IMR-90 (cell line): ENCODE results near the gene ARHGEF4. TPM values are rescaled to one million over a fixed set of nuclear protein-coding genes. Genes with fewer than 3 reads are reported as not detected.

Experiments
- ATAC-seq: fragments of 200-7000 bp; cut with Tn5 transposase; 2 replicates; pipeline ENCODE4 v1.9.1; 2020; ENCODE audit warnings: low read depth, mild to moderate bottlenecking, moderate library complexity
- BruUV-seq: library from RNA; stranded (reverse); fragments of 400-500 nt; replicated peaks from 2 replicates; lab custom pipeline; 2021; lab: Mats Ljungman, UMichigan
- CTCF ChIA-PET: fragments of 300-600 bp; formaldehyde crosslinking; extraction: SDS; loops from one replicate; lab custom pipeline; 2021; ENCODE audit warnings: antibody characterized with exemption; lab: Yijun Ruan, JAX
- POLR2A ChIA-PET: fragments of 300-600 bp; sonication (Branson Sonifier 250); formaldehyde crosslinking; loops from one replicate; lab custom pipeline; 2022; ENCODE audit warnings: antibody characterized with exemption; ENCODE audit not compliant: unreplicated experiment; lab: Charles Lee
- DNase-seq: peaks from one replicate; pipeline ENCODE4 v3.0.0; 2013
- H2AFZ ChIP-seq: replicated peaks from 2 replicates; pipeline ENCODE3; 2013; ENCODE audit warnings: low read length, mild to moderate bottlenecking; ENCODE audit not compliant: poor library complexity
- H2AK5ac ChIP-seq: 2 replicates; pipeline ENCODE4 v1.6.1; 2013; ENCODE audit warnings: low read depth, low read length, inconsistent platforms
- H2AK9ac ChIP-seq: replicated peaks from 2 replicates; pipeline ENCODE3; 2013; ENCODE audit warnings: mild to moderate bottlenecking, low read depth, low read length, moderate library complexity; ENCODE audit not compliant: poor library complexity
- H2BK120ac ChIP-seq: 2 replicates; pipeline ENCODE4 v1.6.1; 2013; ENCODE audit warnings: low read depth, low read length, inconsistent platforms
- H2BK15ac ChIP-seq: 3 replicates; pipeline ENCODE4 v1.6.1; 2013; ENCODE audit warnings: low read depth, low read length, inconsistent platforms
- H2BK20ac ChIP-seq: 2 replicates; pipeline ENCODE4 v1.6.1; 2013; ENCODE audit warnings: low read depth, mild to moderate bottlenecking, inconsistent platforms, low read length, moderate library complexity
- H2BK5ac ChIP-seq: 2 replicates; pipeline ENCODE4 v1.6.1; 2013; ENCODE audit warnings: mild to moderate bottlenecking, low read depth, low read length, inconsistent platforms; ENCODE audit not compliant: poor library complexity, severe bottlenecking
- H3K14ac ChIP-seq: replicated peaks from 2 replicates; pipeline ENCODE4 v1.6.1; 2013; ENCODE audit warnings: low read depth, low read length, inconsistent platforms
- H3K18ac ChIP-seq: 2 replicates; pipeline ENCODE4 v1.6.1; 2013; ENCODE audit warnings: low read depth, low read length, control low read depth
- H3K23ac ChIP-seq: 2 replicates; pipeline ENCODE4 v1.6.1; 2013; ENCODE audit warnings: low read depth, low read length, inconsistent platforms
- H3K27ac ChIP-seq: 2 replicates; pipeline ENCODE4 v1.5.1; 2013; ENCODE audit warnings: mild to moderate bottlenecking, control low read depth, low read length; ENCODE audit not compliant: insufficient read depth
- H3K27me3 ChIP-seq: 2 replicates; pipeline ENCODE4 v1.6.1; 2013; ENCODE audit warnings: low read length; ENCODE audit not compliant: control insufficient read depth, insufficient read depth
- H3K36me3 ChIP-seq: 2 replicates; pipeline ENCODE4 v1.6.1; 2013; ENCODE audit warnings: low read length, mixed read lengths; ENCODE audit not compliant: control insufficient read depth, insufficient read depth
- H3K4ac ChIP-seq: 2 replicates; pipeline ENCODE4 v1.6.1; 2013; ENCODE audit warnings: low read depth, low read length, inconsistent platforms
- H3K4me1 ChIP-seq: 2 replicates; pipeline ENCODE4 v1.6.1; 2013; ENCODE audit warnings: low read length, mixed read lengths; ENCODE audit not compliant: control insufficient read depth, insufficient read depth
- H3K4me2 ChIP-seq: 2 replicates; pipeline ENCODE4 v1.6.1; 2013; ENCODE audit warnings: low read depth, mild to moderate bottlenecking, control low read depth, low read length, moderate library complexity
- H3K4me3 ChIP-seq: 2 replicates; pipeline ENCODE4 v1.5.1; 2013; ENCODE audit warnings: low read depth, mild to moderate bottlenecking, control low read depth, low read length, moderate library complexity; ENCODE audit not compliant: insufficient read depth
- H3K56ac ChIP-seq: 2 replicates; pipeline ENCODE4 v1.6.1; 2013; ENCODE audit warnings: low read length, inconsistent platforms; ENCODE audit not compliant: insufficient read depth; ENCODE audit errors: extremely low read depth
- H3K79me1 ChIP-seq, 2 experiments: 2 replicates each; pipeline ENCODE4 v1.6.1; 2013; ENCODE audit warnings: low read length in 2 of 2, inconsistent platforms in 1 of 2, low read depth in 1 of 2
- H3K9ac ChIP-seq: 2 replicates; pipeline ENCODE4 v1.6.1; 2013; ENCODE audit warnings: low read depth, low read length, control low read depth
- H3K9me1 ChIP-seq: 2 replicates; pipeline ENCODE4 v1.6.1; 2013; ENCODE audit warnings: low read length, inconsistent platforms; ENCODE audit not compliant: insufficient read depth
- H3K9me3 ChIP-seq: 2 replicates; pipeline ENCODE4 v1.6.1; 2013; ENCODE audit warnings: low read length; ENCODE audit not compliant: control insufficient read depth, insufficient read depth
- H4K20me1 ChIP-seq: 2 replicates; pipeline ENCODE4 v1.6.1; 2013; ENCODE audit warnings: low read length, inconsistent platforms; ENCODE audit not compliant: insufficient read depth
- H4K5ac ChIP-seq: 2 replicates; pipeline ENCODE4 v1.6.1; 2013; ENCODE audit warnings: mild to moderate bottlenecking, low read depth, low read length, control low read depth
- H4K8ac ChIP-seq, 2 experiments: 2 replicates each; pipeline ENCODE4 v1.6.1; 2013; ENCODE audit warnings: low read depth in 2 of 2, low read length in 2 of 2, control low read depth in 1 of 2, inconsistent platforms in 1 of 2
- H4K91ac ChIP-seq: 2 replicates; pipeline ENCODE4 v1.6.1; 2013; ENCODE audit warnings: low read depth, low read length, inconsistent platforms; ENCODE audit not compliant: insufficient read depth
- BHLHE40 ChIP-seq: fragments of 150-350 bp; IDR thresholded peaks from 2 replicates; pipeline ENCODE4 v1.6.1; 2016; ENCODE audit warnings: mild to moderate bottlenecking, low read depth, low read length
- CEBPB ChIP-seq: IDR thresholded peaks from 2 replicates; pipeline ENCODE4 v1.6.1; 2012; ENCODE audit warnings: low read depth, low read length, improper control_type of control experiment
- CHD1 ChIP-seq: IDR thresholded peaks from 2 replicates; pipeline ENCODE4 v1.6.1; 2012; ENCODE audit warnings: low read depth, low read length, improper control_type of control experiment
- CTCF ChIP-seq: conservative IDR thresholded peaks from 2 replicates; pipeline ENCODE4 v1.5.1; 2012; ENCODE audit warnings: mild to moderate bottlenecking, low read depth, low read length, improper control_type of control experiment
- ELK1 ChIP-seq: fragments of 150-350 bp; IDR thresholded peaks from 2 replicates; pipeline ENCODE4 v1.6.1; 2016; ENCODE audit warnings: low read depth, mild to moderate bottlenecking, low read length, moderate library complexity, borderline replicate concordance
- FOS ChIP-seq: fragments of 150-350 bp; IDR thresholded peaks from 2 replicates; pipeline ENCODE4 v1.6.1; 2016; ENCODE audit warnings: low read depth, low read length
- MAFK ChIP-seq: IDR thresholded peaks from 2 replicates; pipeline ENCODE4 v1.6.1; 2012; ENCODE audit warnings: low read depth, low read length, improper control_type of control experiment
- MAZ ChIP-seq: IDR thresholded peaks from 2 replicates; pipeline ENCODE4 v1.6.1; 2012; ENCODE audit warnings: low read depth, mild to moderate bottlenecking, low read length, improper control_type of control experiment, moderate library complexity, borderline replicate concordance
- MXI1 ChIP-seq: IDR thresholded peaks from 2 replicates; pipeline ENCODE4 v1.6.1; 2012; ENCODE audit warnings: low read depth, mild to moderate bottlenecking, low read length, moderate library complexity, borderline replicate concordance
- NFE2L2 ChIP-seq: fragments of 150-350 bp; IDR thresholded peaks from 2 replicates; pipeline ENCODE4 v1.6.1; 2016; ENCODE audit warnings: low read depth, mild to moderate bottlenecking, low read length
- POLR2A ChIP-seq: IDR thresholded peaks from 2 replicates; pipeline ENCODE4 v1.6.1; 2012; ENCODE audit warnings: mild to moderate bottlenecking, low read depth, low read length
- RAD21 ChIP-seq: IDR thresholded peaks from 2 replicates; pipeline ENCODE4 v1.6.1; 2012; ENCODE audit warnings: low read length, improper control_type of control experiment
- RCOR1 ChIP-seq: IDR thresholded peaks from 2 replicates; pipeline ENCODE4 v1.6.1; 2012; ENCODE audit warnings: mild to moderate bottlenecking, low read length, improper control_type of control experiment; ENCODE audit not compliant: insufficient replicate concordance
- SMC3 ChIP-seq: fragments of 150-350 bp; IDR thresholded peaks from 2 replicates; pipeline ENCODE4 v1.6.1; 2016; ENCODE audit warnings: low read depth, mild to moderate bottlenecking, antibody characterized with exemption, low read length, moderate library complexity
- USF2 ChIP-seq: fragments of 150-350 bp; IDR thresholded peaks from 2 replicates; pipeline ENCODE4 v1.6.1; 2017; ENCODE audit warnings: mild to moderate bottlenecking, antibody characterized with exemption, low read length, low read depth
- WGBS, 2 experiments: methylation state at CpG; one replicate each; pipeline versions ENCODE4 v1.1.5 to v1.1.7; 2013; ENCODE audit warnings: missing lambda C conversion rate in 2 of 2; ENCODE audit not compliant: insufficient read length in 1 of 2; ENCODE audit errors: extremely low coverage in 2 of 2; 5-methylcytosine and 5-hydroxymethylcytosine counted together
- dilution Hi-C: fragments of 300-500 bp; cut with HindIII; formaldehyde crosslinking; loops from one replicate; pipeline ENCODE4 v1.14.3; 2018; ENCODE audit warnings: low sequenced_read_pairs; ENCODE audit not compliant: unreplicated experiment
- in situ Hi-C: fragments of 300-500 bp; cut with MboI; formaldehyde crosslinking; loops from 3 replicates; pipeline ENCODE4 v1.14.3; 2019; ENCODE audit warnings: low sequenced_read_pairs, inconsistent platforms, mixed read lengths
- intact Hi-C: fragments of 100-400 bp; cut with micrococcal nuclease; formaldehyde crosslinking; loops from 2 replicates; pipeline ENCODE4 v1.10.0; 2022
- polyA plus RNA-seq, 3 experiments: library from polyadenylated mRNA; depleted of rRNA; stranded (reverse); fragments of >200 nt; gene quantifications; 2 replicates each; pipeline ENCODE4 v1.2.3, GENCODE V29; 2012; ENCODE audit warnings: low replicate concordance in 1 of 3
- total RNA-seq: library from RNA; depleted of rRNA; stranded (reverse); fragments of >200 nt; gene quantifications from 2 replicates; pipeline ENCODE4 v1.2.3, GENCODE V29; 2012

ARHGEF4 gene
- total and polyA plus RNA-seq, 2 of the 4 experiments (the other 2 are of a cell fraction), result 2.7 to 5.0 TPM

GRCh38 chr2:130972410-130972809, 135.7 kb downstream of the ARHGEF4 start:
- Histone ChIP-seq H3K9ac (no peak overlapping the region), H4K5ac (no peak overlapping the region), H4K8ac (no peak overlapping the region), H2BK120ac (no peak overlapping the region), H2BK5ac (no peak overlapping the region), H2BK20ac (no peak overlapping the region), H2BK15ac (no peak overlapping the region), H3K14ac (no peak overlapping the region), H3K56ac (no peak overlapping the region), H4K20me1 (no peaks in the 10 kb centered on the region), H3K4ac (no peak overlapping the region), H3K4me2 (no peak overlapping the region), H3K9me1 (no peaks in the 10 kb centered on the region; the same call in 1 of the 2 replicates), H3K18ac (no peak overlapping the region), H3K36me3 (no peaks in the 10 kb centered on the region), H3K9me3 (no peaks in the 10 kb centered on the region), H2AK9ac (no peak overlapping the region), H4K91ac (no peak overlapping the region), H3K4me1 (no peaks in the 10 kb centered on the region), H3K79me1 (no peaks in the 10 kb centered on the region), H3K4me3 (no peak overlapping the region), H2AFZ (no peak overlapping the region), H3K23ac (no peak overlapping the region), H3K27ac (no peak overlapping the region), H3K27me3 (peaks cover under 1% of the 10 kb centered on the region; the same call in 1 of the 2 replicates), H2AK5ac (no peak overlapping the region)
- intact Hi-C loops (no loop called here), dilution Hi-C loops (no loop called here), in situ Hi-C loops (no loop called here)
- WGBS, 2 experiments, result no CpG with 5 or more reads among the region's 1 CpG
- no TSS peak for BruUV-seq
- CTCF ChIA-PET, result no interaction called here
- DNase-seq (no peak), ATAC-seq (no peak)
- POLR2A ChIA-PET, result no interaction called here
- no peak for TF ChIP-seq CEBPB
- TF ChIP-seq FOS, result no peak
- TF ChIP-seq ELK1, result no peak
- TF ChIP-seq BHLHE40, result no peak
- TF ChIP-seq SMC3, result no peak
- TF ChIP-seq USF2, result no peak
- no peak for TF ChIP-seq MAFK
- TF ChIP-seq RAD21, result no peak
- TF ChIP-seq MAZ, result no peak
- no peak for TF ChIP-seq CTCF
- TF ChIP-seq NFE2L2, result no peak
- no peak for TF ChIP-seq RCOR1
- no peak for TF ChIP-seq POLR2A
- TF ChIP-seq CHD1, result no peak
- TF ChIP-seq MXI1, result no peak
